ENCODE results near the gene ERBB3. TPM values are rescaled to one million over a fixed set of nuclear protein-coding genes. Genes with fewer than 3 reads are reported as not detected.

Gene ERBB3
- total RNA-seq, 1 experiment from 2014 or later = 0.64 TPM

DNA sequence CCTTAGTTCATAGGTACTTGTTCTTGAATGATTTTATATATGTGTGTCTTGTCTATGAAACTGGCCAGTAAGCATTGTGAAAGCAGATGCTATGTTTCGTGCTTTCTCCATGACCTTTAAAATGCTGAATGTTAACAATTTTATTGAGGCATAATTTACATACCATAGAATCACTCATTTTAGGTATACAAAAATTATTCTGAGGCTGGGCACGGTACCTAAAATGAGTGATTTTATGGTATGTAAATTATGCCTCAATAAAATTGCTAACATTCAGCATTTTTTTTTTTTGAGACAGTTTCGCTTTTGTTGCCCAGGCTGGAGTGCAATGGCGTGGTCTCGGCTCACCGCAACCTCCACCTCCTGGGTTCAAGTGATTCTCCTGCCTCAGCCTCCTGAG lies 54.9 kb downstream of the ERBB3 start:
- DNase-seq (ENCODE audit: low spot score) = no peak

DNA sequence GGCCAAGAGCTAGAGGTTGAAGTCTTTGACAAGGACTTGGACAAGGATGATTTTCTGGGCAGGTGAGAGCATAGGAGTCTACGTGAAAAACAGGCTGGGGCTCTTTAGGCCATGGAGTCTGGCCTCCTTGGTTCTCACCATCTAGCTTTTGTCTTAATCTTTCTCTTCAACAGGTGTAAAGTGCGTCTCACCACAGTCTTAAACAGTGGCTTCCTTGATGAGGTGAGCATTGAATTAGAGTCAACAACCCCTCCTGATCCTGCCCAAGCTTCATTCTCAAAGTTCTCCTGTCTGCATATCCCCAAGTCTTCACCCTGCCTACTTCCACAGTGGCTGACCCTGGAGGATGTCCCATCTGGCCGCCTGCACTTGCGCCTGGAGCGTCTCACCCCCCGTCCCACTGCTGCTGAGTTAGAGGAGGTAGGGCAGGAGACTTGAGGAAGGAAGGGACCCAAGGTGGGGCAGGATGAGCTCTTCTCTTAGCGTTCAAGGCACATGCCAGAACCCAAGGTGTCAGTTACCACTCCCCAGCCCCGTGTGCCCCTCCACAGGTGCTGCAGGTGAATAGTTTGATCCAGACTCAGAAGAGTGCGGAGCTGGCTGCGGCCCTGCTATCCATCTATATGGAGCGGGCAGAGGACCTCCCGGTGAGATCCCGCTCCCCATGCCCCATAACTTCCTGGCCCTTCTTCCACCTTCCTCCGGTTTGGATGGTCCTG lies 58.0 kb downstream of the ERBB3 start:
- DNase-seq (ENCODE audit: low spot score) = no peak

DNA sequence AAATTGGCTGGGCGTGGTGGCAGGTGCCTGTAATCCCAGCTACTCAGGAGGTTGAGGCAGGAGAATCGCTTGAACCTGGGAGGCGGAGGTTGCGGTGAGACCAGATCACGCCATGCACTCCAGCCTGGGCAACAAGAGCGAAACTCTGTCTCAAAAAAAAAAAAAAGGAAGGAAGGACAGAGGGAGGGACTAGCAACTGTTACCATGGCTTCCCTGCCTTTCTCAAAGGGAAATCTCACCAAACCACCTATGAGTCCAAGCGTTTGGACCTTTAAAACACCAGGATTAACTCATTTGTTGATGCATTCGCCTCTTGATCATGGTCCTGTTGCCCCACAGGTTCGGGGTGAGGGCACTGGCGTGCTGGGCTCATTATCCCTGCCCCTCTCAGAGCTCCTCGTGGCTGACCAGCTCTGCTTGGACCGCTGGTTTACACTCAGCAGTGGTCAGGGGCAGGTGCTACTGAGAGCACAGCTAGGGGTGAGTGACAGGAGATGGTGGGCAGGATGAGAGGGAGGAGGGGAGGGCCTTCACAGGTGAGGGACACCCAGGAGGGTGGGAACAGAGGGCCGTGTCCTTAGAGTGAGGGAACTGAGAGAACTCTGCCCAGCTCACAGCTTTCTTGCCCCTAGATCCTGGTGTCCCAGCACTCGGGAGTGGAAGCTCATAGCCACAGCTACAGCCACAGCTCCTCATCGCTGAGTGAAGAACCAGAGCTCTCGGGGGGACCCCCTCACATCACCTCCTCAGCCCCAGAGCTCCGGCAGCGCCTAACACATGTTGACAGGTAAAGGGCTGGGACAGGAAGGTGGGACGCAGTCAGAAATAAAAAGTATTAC lies 62.2 kb downstream of the ERBB3 start:
- DNase-seq (ENCODE audit: low spot score) = no peak

DNA sequence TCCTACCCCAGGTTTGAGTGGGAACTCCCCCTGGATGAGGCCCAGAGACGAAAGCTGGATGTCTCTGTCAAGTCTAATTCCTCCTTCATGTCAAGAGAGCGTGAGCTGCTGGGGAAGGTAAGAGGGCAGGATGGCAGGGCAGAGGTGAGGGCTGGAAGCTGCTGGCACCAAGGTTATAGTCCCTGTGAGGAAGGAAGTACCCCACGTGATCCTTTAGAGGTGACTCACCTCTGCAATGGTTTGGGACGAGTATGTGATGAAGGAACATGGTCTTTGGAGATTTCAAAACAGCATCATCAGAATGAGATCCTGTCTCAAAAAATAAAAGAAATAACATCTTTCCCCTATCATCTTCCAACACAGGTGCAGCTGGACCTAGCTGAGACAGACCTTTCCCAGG lies 63.3 kb downstream of the ERBB3 start:
- DNase-seq (ENCODE audit: low spot score) = no peak

DNA sequence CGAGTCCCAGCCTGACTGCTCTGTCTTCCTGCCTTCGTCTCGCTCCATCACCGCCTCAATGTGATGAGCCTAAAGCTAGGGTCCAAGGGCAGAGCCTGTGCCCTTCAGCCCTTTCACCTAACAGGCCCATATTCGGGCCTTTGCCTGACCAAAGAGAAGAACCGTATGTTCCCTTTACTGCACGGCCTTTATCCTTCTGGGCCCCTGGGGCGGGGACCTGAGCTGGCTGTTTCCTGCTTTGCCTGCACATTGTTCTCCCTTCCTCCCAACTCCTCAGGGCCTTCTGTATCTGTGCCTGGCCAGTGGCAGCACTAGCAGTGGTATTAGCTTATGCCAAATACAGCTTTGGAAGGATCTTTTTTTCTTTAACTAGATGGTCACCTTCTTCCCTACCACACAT lies 63.9 kb downstream of the ERBB3 start:
- no peak for DNase-seq (ENCODE audit: low spot score)

DNA sequence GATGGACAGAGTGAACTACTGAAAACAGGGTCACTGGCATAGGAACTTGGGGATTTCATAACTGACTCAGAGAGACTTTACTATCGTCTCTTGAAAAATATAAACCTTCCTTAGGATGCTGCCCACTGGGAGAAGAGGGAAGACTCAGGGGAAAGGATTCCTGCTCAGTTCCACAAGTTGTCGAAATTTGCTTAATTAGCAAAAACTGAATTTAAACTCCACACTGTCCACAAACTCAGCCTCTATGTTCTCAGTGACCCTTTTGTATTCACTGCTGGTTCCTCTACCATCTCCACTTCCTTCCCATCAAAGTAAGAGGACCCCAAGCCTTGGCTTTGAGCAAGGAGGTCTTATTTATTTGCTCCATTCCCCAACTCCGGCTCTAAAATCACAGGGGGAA lies 65.3 kb downstream of the ERBB3 start:
- no peak for DNase-seq (ENCODE audit: low spot score)

DNA sequence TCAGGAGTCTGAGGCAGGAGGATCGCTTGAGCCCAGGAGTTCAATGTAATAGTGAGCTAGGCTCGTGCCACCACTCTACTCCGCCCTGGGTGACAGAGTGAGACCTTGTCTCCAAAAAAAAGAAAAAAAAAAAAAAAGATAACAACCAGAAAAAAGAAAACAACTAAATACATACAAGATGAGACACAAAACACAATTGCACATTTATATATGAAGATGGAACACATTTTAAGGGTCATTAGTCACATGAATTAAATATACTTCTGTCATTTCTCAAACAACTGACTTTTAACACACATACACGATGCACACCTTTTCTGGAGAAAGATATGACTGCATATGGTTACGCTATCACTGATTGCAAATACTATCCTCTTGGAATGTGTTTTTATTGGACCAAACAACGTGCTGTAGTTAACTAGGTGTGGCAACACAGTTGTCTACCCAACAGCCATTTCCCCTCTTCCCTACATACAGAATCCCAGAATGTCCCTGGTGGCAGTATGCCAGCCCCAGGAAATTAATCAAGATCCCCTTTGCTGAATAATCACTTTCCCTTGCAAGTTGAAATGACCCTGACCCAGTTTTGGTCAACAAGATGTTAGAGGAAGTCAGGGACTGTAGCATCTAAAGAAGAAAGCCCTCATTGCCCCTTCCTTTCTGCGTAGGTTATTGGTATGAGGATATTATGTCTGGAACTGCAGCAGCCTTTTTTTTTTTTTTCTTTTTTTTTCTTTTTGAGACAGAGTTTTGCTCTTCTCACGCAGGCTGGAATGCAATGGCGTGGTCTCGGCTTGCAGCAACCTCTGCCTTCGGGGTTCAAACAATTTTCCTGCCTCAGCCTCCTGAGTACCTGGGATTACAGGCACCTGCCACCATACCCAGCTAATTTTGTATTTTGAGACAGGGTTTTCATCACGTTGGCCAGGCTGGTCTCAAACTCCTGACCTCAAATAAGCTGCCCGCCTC lies 66.8 kb downstream of the ERBB3 start:
- DNase-seq (ENCODE audit: low spot score) = no peak

DNA sequence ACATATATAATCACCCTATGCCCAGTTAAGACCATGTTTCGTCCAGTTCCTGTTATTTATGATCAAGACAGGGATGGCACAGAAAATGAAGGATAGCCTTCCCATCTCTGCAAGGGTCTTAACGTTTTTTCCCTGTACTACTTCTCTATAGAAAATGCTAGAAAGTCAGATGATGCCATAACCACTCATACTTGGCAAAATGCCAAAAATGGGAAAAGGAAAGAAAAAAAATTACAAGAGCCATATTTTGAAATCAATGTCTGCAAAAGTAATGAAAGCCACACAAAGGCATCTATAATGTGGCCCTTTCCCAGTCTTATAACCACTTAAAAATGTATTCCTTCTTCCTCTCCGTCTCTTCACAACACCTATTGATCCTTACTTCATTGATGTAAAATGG lies 70.6 kb downstream of the ERBB3 start:
- no peak for DNase-seq (ENCODE audit: low spot score)

DNA sequence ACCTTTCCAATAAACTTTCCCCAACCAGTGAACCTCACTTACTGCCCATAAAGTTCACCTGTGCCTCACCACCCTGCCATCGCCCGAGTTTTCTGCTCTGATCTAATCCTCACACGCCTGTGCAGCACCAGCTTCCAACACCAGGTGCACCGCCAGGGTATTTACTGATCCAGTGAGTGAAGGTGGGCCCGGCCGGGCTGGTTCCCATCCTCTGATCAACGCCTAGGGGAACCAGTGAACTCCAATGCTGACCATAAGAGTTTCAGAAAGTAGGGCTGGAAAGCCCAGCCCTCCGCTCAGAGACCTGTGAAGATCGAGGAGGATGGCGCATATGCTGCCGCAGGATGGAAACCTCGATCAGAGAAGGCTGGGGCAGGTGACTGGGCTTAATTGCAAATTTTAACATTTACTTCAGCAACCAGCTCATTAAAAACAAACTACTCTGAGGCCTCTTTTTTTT lies 71.7 kb downstream of the ERBB3 start:
- no peak for DNase-seq (ENCODE audit: low spot score)

DNA sequence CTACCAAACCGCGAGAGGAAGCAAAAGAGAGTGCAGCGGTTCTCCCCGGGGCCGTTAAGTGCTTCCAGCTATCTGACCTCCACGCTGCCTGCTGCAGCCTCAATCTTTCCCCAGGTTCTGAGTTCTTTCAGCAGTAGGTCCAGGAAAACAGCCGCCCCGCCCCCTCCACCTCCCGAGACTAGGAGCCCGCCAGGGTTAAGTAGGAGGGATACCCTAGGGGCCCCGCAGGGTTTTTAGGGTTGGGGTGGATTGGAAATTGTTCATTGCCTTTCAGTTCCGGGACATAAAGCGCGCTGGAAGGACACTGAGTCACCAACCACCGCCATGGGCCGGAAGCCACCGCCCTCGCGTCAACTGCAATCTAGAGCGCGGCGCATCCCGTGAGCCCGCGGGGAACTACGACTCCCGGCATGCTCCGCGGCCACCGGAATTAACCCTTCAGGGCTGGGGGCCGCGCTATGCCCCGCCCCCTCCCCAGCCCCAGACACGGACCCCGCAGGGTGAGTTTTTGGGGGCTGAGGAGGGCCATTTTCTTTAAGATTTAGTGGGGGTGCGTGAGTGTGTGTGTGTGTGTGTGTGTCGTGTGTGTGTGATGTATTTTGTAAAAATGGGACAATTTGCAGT lies 72.3 kb downstream of the ERBB3 start, which contains the start of gene MYL6B:
Gene MYL6B (plus strand): TSS at position 456 of the 624 bp plus-strand sequence. CDS start 1,332 bp downstream, outside the sequence.
- DNase-seq (ENCODE audit: low spot score) = peak; percentile 83

Other genes with a start within 250 kb of the ERBB3 start
- 4.2 and 5.2 TPM in 2 replicates for gene MMP19, start 237.2 kb upstream of the ERBB3 start, total RNA-seq (2014; rRNA removed; shearing (Covaris generic))
- gene PYM1, start 152.3 kb upstream of the ERBB3 start, total RNA-seq (2014; rRNA removed; shearing (Covaris generic)) = 37.0 and 52.5 TPM in 2 replicates
- gene DGKA, start 149.0 kb upstream of the ERBB3 start, total RNA-seq (2014; rRNA removed; shearing (Covaris generic)) = 33.4 and 42.9 TPM in 2 replicates
- 1.1 and 2.0 TPM in 2 replicates for gene PMEL, start 114.1 kb upstream of the ERBB3 start, total RNA-seq (2014; rRNA removed; shearing (Covaris generic))
- 91.6 and 100 TPM in 2 replicates for gene CDK2, start 113.3 kb upstream of the ERBB3 start, total RNA-seq (2014; rRNA removed; shearing (Covaris generic))
- 47.8 and 50.1 TPM in 2 replicates for gene RAB5B, start 106.1 kb upstream of the ERBB3 start, total RNA-seq (2014; rRNA removed; shearing (Covaris generic))
- 8.9 and 14.4 TPM in 2 replicates for gene SUOX, start 82.9 kb upstream of the ERBB3 start, total RNA-seq (2014; rRNA removed; shearing (Covaris generic))
- gene IKZF4, start 59.1 kb upstream of the ERBB3 start, total RNA-seq (2014; rRNA removed; shearing (Covaris generic)) = 1.4 and 2.4 TPM in 2 replicates
- gene RPS26, start 38.2 kb upstream of the ERBB3 start, total RNA-seq (2014; rRNA removed; shearing (Covaris generic)) = 358 and 1,165 TPM in 2 replicates
- 246 and 349 TPM in 2 replicates for gene PA2G4, start 24.4 kb downstream of the ERBB3 start, total RNA-seq (2014; rRNA removed; shearing (Covaris generic))
- gene RPL41, start 36.5 kb downstream of the ERBB3 start, total RNA-seq (2014; rRNA removed; shearing (Covaris generic)) = 1,898 and 3,438 TPM in 2 replicates
- gene ZC3H10, start 38.1 kb downstream of the ERBB3 start, total RNA-seq (2014; rRNA removed; shearing (Covaris generic)) = 1.8 and 2.9 TPM in 2 replicates
- gene ESYT1, start 48.1 kb downstream of the ERBB3 start, total RNA-seq (2014; rRNA removed; shearing (Covaris generic)) = 119 and 164 TPM in 2 replicates
- 76.0 and 139 TPM in 2 replicates for gene MYL6B, start 72.4 kb downstream of the ERBB3 start, total RNA-seq (2014; rRNA removed; shearing (Covaris generic))
- gene MYL6, start 78.2 kb downstream of the ERBB3 start, total RNA-seq (2014; rRNA removed; shearing (Covaris generic)) = 2,063 and 2,222 TPM in 2 replicates
- gene SMARCC2, start 109.3 kb downstream of the ERBB3 start, total RNA-seq (2014; rRNA removed; shearing (Covaris generic)) = 27.4 and 27.9 TPM in 2 replicates
- gene RNF41, start 141.8 kb downstream of the ERBB3 start, total RNA-seq (2014; rRNA removed; shearing (Covaris generic)) = 51.8 and 52.9 TPM in 2 replicates
- 60.9 and 65.0 TPM in 2 replicates for gene NABP2, start 144.2 kb downstream of the ERBB3 start, total RNA-seq (2014; rRNA removed; shearing (Covaris generic))
- gene SLC39A5, start 149.9 kb downstream of the ERBB3 start, total RNA-seq (2014; rRNA removed; shearing (Covaris generic)) = not detected in 2 replicates
- 33.4 and 34.0 TPM in 2 replicates for gene ANKRD52, start 178.2 kb downstream of the ERBB3 start, total RNA-seq (2014; rRNA removed; shearing (Covaris generic))
- gene COQ10A, start 186.8 kb downstream of the ERBB3 start, total RNA-seq (2014; rRNA removed; shearing (Covaris generic)) = 21.5 and 34.6 TPM in 2 replicates
- 135 and 142 TPM in 2 replicates for gene CS, start 220.2 kb downstream of the ERBB3 start, total RNA-seq (2014; rRNA removed; shearing (Covaris generic))
- 109 and 126 TPM in 2 replicates for gene CNPY2, start 235.8 kb downstream of the ERBB3 start, total RNA-seq (2014; rRNA removed; shearing (Covaris generic))